Fibroblast of mammary gland (primary cell): ENCODE results near the gene HMGN4.

Source experiments
- DNase-seq: peaks from one replicate; pipeline ENCODE4 v3.0.0-alpha.2; 2010; ENCODE audit warnings: low read depth
- H3K4me3 ChIP-seq: 2 replicates; pipeline ENCODE4 v1.5.1; 2011; ENCODE audit warnings: low read depth, mild to moderate bottlenecking, low read length, moderate library complexity; ENCODE audit not compliant: control insufficient read depth
- CTCF ChIP-seq: conservative IDR thresholded peaks from 2 replicates; pipeline ENCODE4 v1.5.1; 2011; ENCODE audit warnings: low read depth, low read length, inconsistent platforms; ENCODE audit not compliant: control insufficient read depth, insufficient read depth

The HMGN4 gene

GRCh38 chr6:26533532-26533931 lies 4.6 kb upstream of the HMGN4 start:
- H3K4me3 ChIP-seq: peak overlapping the region; percentile 82
- DNase-seq: no peak
- TF ChIP-seq CTCF: no peak

DNA sequence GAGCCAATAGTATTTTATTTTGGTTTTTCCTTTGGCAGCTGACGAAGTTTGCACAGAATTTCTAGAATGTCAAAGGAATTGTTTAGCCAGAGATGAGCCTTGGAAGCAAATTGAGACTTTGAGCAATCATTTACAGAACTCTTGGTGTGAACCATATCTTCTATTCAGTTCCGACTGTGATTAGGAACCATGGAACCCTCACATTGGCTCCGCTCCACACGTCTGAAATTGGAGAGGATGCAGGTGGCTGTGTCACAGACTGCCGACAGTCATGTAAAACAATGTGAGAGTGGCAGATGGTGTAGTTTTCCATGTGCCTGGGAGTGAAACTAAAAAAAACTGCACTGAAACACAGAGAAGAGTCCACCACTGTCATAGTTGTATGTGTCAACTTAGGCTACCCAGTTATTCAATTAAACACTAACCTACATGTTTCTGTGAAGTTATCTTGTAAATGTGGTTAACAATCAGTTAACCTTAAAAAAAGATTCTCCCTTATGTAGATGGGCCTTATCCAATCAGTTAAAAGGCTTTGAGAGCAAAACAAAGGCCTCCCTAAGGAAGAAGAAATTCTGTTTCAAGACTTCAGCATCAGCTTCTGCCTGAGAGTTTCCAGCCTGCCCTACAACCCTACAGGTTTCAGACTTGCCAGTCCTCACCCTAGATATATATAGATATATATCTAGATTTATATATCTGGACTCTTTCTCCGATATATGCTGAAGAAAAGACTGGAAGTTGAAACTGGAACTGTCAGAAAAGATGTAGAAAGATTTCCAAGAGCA lies 3.3 kb upstream of the HMGN4 start:
- TF ChIP-seq CTCF: no peak
- no peak overlapping the region for H3K4me3 ChIP-seq
- DNase-seq: no peak

DNA sequence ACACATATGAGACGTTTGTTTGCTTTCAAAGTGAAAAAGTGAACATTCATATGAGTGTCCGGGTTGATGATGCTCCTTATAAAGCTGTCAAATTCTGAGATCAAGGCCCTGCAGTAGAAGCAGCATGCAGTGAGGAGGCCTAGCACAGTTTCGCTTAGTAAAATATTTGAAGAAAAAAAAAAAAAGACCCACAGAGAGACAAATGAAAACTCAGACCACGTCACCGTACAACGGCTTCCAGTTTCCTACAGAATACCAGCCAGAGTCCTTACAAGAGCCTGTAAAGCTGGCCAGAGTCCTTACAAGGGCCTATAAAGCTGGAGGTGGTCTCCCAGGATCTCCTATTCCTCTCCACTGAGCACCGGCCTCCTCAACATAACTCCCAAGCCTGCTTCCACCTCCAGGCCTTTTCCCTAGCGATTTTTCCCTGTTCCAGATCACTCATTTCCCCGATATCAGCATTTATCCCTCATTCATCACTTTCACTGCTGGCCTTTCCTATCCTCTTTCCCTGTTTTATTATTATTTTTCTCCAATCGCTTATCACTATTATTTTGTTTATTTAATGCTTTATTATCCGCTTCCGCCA lies 1.5 kb upstream of the HMGN4 start:
- H3K4me3 ChIP-seq: peak overlapping the region; percentile 92
- no peak for TF ChIP-seq CTCF
- DNase-seq: peak; percentile 82

- TF ChIP-seq CTCF: no peak
- peak overlapping the region; percentile 92 for H3K4me3 ChIP-seq
- DNase-seq: peak; percentile 96
Observed at GRCh38 chr6:26537160-26537845, 863 bp upstream of the HMGN4 start.

- DNase-seq: no peak
- peak overlapping the region; percentile 92 for H3K4me3 ChIP-seq
- no peak for TF ChIP-seq CTCF
Observed at GRCh38 chr6:26538572-26538902, 371 bp downstream of the HMGN4 start.

- TF ChIP-seq CTCF: no peak
- H3K4me3 ChIP-seq: peak overlapping the region; percentile 92
- DNase-seq: no peak
Observed at GRCh38 chr6:26539071-26539615, 977 bp downstream of the HMGN4 start.
